CD4-positive, alpha-beta T cell (primary cell): Measurements from ENCODE around the gene UBXN4. TPM values are rescaled to one million over a fixed set of nuclear protein-coding genes. Genes with fewer than 3 reads are reported as not detected.

Experiments
- ATAC-seq: fragments of 200-7000 bp; cut with Tn5 transposase; one replicate; pipeline ENCODE4 v1.10.0; 2022; ENCODE audit warnings: mild to moderate bottlenecking; ENCODE audit not compliant: poor library complexity
- CTCF ChIA-PET: fragments of 350-600 bp; sonication (Branson Sonifier 250); formaldehyde crosslinking; loops from one replicate; lab custom pipeline; 2021; ENCODE audit warnings: antibody characterized with exemption, inconsistent platforms; lab: Charles Lee
- POLR2A ChIA-PET: fragments of 350-600 bp; sonication (Branson Sonifier 250); formaldehyde crosslinking; loops from one replicate; lab custom pipeline; 2021; ENCODE audit warnings: antibody characterized with exemption, inconsistent platforms; lab: Charles Lee
- DNase-seq, 14 experiments: peaks; one replicate each; pipeline ENCODE4 v3.0.0-alpha.2; 2013 to 2020; ENCODE audit warnings: mixed read lengths in 2 of 14
- H3K27ac ChIP-seq, 2 donors: one replicate each; pipeline versions ENCODE4 v1.5.1 to v1.7.0; 2013; ENCODE audit warnings: low read length in 2 of 2, low read depth in 1 of 2, mild to moderate bottlenecking in 1 of 2
- H3K27me3 ChIP-seq, 2 experiments: 1 replicate in 1 of 2; 2 replicates in 1 of 2; pipeline versions ENCODE4 v1.6.1 to v1.7.0; 2013; ENCODE audit warnings: low read length in 2 of 2, control low read depth in 1 of 2, mild to moderate bottlenecking in 1 of 2, moderate library complexity in 1 of 2; ENCODE audit not compliant: insufficient read depth in 2 of 2, control insufficient read depth in 1 of 2
- H3K36me3 ChIP-seq: one replicate; pipeline ENCODE4 v1.6.1; 2013; ENCODE audit warnings: low read length, control low read depth; ENCODE audit not compliant: insufficient read depth
- H3K4me1 ChIP-seq: one replicate; pipeline ENCODE4 v1.6.1; 2013; ENCODE audit warnings: low read length, control low read depth; ENCODE audit not compliant: insufficient read depth
- H3K4me3 ChIP-seq: one replicate; pipeline ENCODE4 v1.5.1; 2013; ENCODE audit warnings: mild to moderate bottlenecking, low read length, moderate library complexity
- H3K9me3 ChIP-seq, 2 experiments: 1 replicate in 1 of 2; 2 replicates in 1 of 2; pipeline versions ENCODE4 v1.6.1 to v1.7.0; 2013; ENCODE audit warnings: low read length in 2 of 2, mild to moderate bottlenecking in 2 of 2, control low read depth in 1 of 2, moderate library complexity in 1 of 2; ENCODE audit not compliant: control insufficient read depth in 1 of 2, insufficient read depth in 1 of 2
- H3K27ac Mint-ChIP-seq: one replicate; pipeline ENCODE4 v1.8.0; 2020; ENCODE audit warnings: mixed read lengths
- H3K27me3 Mint-ChIP-seq: one replicate; pipeline ENCODE4 v1.8.0; 2021; ENCODE audit warnings: mixed read lengths
- H3K36me3 Mint-ChIP-seq: one replicate; pipeline ENCODE4 v1.8.0; 2021; ENCODE audit warnings: low read depth, mixed read lengths
- H3K4me1 Mint-ChIP-seq: one replicate; pipeline ENCODE4 v1.8.0; 2021; ENCODE audit warnings: low read depth, mixed read lengths
- H3K4me3 Mint-ChIP-seq: one replicate; pipeline ENCODE4 v1.8.0; 2020; ENCODE audit warnings: mild to moderate bottlenecking, mixed read lengths
- H3K9me3 Mint-ChIP-seq: one replicate; pipeline ENCODE4 v1.8.0; 2020; ENCODE audit warnings: mixed read lengths
- CTCF ChIP-seq: fragments of 200-600 bp; IDR thresholded peaks from one replicate; pipeline ENCODE4 v1.8.0; 2022; ENCODE audit warnings: antibody characterized with exemption, mild to moderate bottlenecking
- intact Hi-C, 2 experiments: fragments of 100-400 bp; cut with DNase I in 1 of 2; cut with micrococcal nuclease in 1 of 2; formaldehyde crosslinking; loops; one replicate each; pipeline versions ENCODE4 v1.15.1 to v1.9.0; 2023 to 2025; cut with DNase I, micrococcal nuclease
- total RNA-seq, 174 experiments: library from RNA in 2 of 174; stranded (reverse) in 2 of 174; gene quantifications; one replicate each; pipeline ENCODE4 v1.2.3 and lab custom pipeline; 2021 to 2026

The UBXN4 gene
- total RNA-seq, 2 experiments from 2014 or later, result 143 to 150 TPM

- Mint-ChIP-seq H3K36me3 (peaks cover 73% of the 10 kb centered on the region), H3K4me3 (no peak overlapping the region), H3K9me3 (peaks cover 6% of the 10 kb centered on the region), H3K4me1 (no peaks in the 10 kb centered on the region), H3K27ac (no peak overlapping the region), H3K27me3 (no peaks in the 10 kb centered on the region)
- Histone ChIP-seq H3K9me3 (peaks cover 0 to 11% of the 10 kb centered on the region in 2 experiments), H3K4me3 (no peak overlapping the region), H3K4me1 (no peaks in the 10 kb centered on the region), H3K27me3 (no peaks in the 10 kb centered on the region), H3K27ac (no peak overlapping the region), H3K36me3 (peaks cover 64% of the 10 kb centered on the region)
- intact Hi-C loops, result no loop called here
- no peak for ATAC-seq
- ChIA-PET CTCF (interaction anchor here (1.4 to 1.5 kb wide), 2 partner anchors 11 to 42 kb away, joined by 3 to 4 read pairs; no protein-coding TSS in a partner anchor), POLR2A (no interaction called here)
- TF ChIP-seq CTCF, result no peak
- no peak for DNase-seq
Measured at GRCh38 chr2:135755573-135755972, 13.9 kb downstream of the UBXN4 start.

- H3K4me1 ChIP-seq, result no peaks in the 10 kb centered on the region
- peaks cover 73% of the 10 kb centered on the region for H3K36me3 ChIP-seq
- Mint-ChIP-seq H3K36me3 (peaks cover 82% of the 10 kb centered on the region), H3K4me1 (no peaks in the 10 kb centered on the region), H3K27ac (no peak overlapping the region), H3K9me3 (peaks cover 6% of the 10 kb centered on the region), H3K4me3 (no peak overlapping the region), H3K27me3 (no peaks in the 10 kb centered on the region)
- H3K27ac ChIP-seq, result no peak overlapping the region
- no peaks in the 10 kb centered on the region for H3K27me3 ChIP-seq
- peaks cover 0 to 11% of the 10 kb centered on the region in 2 experiments for H3K9me3 ChIP-seq
- POLR2A ChIA-PET, result no interaction called here
- DNase-seq (no peak), ATAC-seq (no peak)
- intact Hi-C loops, result no loop called here
- H3K4me3 ChIP-seq, result no peak overlapping the region
- CTCF ChIA-PET, result interaction anchor here (0.8 to 1.5 kb wide), 3 partner anchors 12 to 47 kb away, joined by 3 to 4 read pairs (median 3); no protein-coding TSS in a partner anchor
- no peak for TF ChIP-seq CTCF
Measured at GRCh38 chr2:135756692-135757091, 15.0 kb downstream of the UBXN4 start.

- POLR2A ChIA-PET, result no interaction called here
- Mint-ChIP-seq H3K36me3 (peaks cover 82% of the 10 kb centered on the region), H3K27me3 (no peaks in the 10 kb centered on the region)
Measured at GRCh38 chr2:135762022-135762421, 20.4 kb downstream of the UBXN4 start.

More at GRCh38 chr2:135762022-135762421, 20.4 kb downstream of the UBXN4 start:
- Mint-ChIP-seq H3K27ac (no peak overlapping the region), H3K9me3 (peaks cover under 1% of the 10 kb centered on the region), H3K4me3 (no peak overlapping the region), H3K4me1 (no peaks in the 10 kb centered on the region)
- H3K4me3 ChIP-seq, result no peak overlapping the region
- ATAC-seq (no peak), DNase-seq (no peak)
- H3K9me3 ChIP-seq, result peaks cover 0 to 5% of the 10 kb centered on the region in 2 experiments
- no peak overlapping the region for H3K27ac ChIP-seq
- CTCF ChIA-PET, result no interaction called here
- H3K27me3 ChIP-seq, result no peaks in the 10 kb centered on the region
- intact Hi-C loops, result no loop called here
- TF ChIP-seq CTCF, result no peak
- H3K36me3 ChIP-seq, result peaks cover 85% of the 10 kb centered on the region
- no peaks in the 10 kb centered on the region for H3K4me1 ChIP-seq
